ENCODE measurements around the gene STK39.

STK39 gene

GRCh38 chr2:168159754-168160585 lies 87.4 kb downstream of the STK39 start:
- Histone ChIP-seq H3K4me1 (no peaks in the 10 kb centered on the region), H3K36me3 (peaks cover 0 to 7% (median 4%) of the 10 kb centered on the region in 3 donors), H3K4me3 (no peak overlapping the region), H3K9me3 (no peaks in the 10 kb centered on the region), H3K27me3 (no peaks in the 10 kb centered on the region), H3K27ac (no peak overlapping the region)
- no peak for DNase-seq
- TF ChIP-seq CTCF (IDR thresholded peaks at IDR 0.05): no peak
- intact Hi-C loops (cut with DNase I; ENCODE audit: low total_unique reads): no loop called here

GRCh38 chr2:168158586-168158985 lies 88.8 kb downstream of the STK39 start:
- no peaks in the 10 kb centered on the region for H3K27me3 ChIP-seq
- no peak overlapping the region for H3K27ac ChIP-seq
- no peak overlapping the region for H3K4me3 ChIP-seq
- peaks cover 0 to 4% (median 3%) of the 10 kb centered on the region in 3 donors for H3K36me3 ChIP-seq
- no peak for DNase-seq
- no peaks in the 10 kb centered on the region for H3K9me3 ChIP-seq
- intact Hi-C loops (cut with DNase I; ENCODE audit: low total_unique reads): no loop called here
- TF ChIP-seq CTCF (IDR thresholded peaks at IDR 0.05): no peak
- no peaks in the 10 kb centered on the region for H3K4me1 ChIP-seq

DNA sequence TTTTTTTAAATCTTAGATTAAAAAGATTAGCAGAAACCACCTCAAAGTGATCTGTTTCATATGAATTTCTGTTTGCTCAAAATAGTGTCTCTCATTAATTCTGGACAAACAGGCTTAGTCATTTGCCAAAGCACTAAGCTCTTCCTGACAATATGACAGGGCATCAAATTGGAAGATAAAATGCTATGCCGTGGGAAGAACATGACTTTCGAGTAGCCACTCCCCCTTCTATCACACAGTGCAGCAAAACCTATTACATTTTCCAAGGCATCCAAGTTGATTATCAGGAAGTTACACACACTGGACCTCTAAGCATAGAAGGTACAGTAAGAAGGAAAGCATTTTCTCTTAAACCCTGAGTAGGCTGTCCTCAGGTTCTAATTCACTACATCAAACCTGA lies 89.5 kb downstream of the STK39 start:
- peaks cover 0 to 4% (median 0%) of the 10 kb centered on the region in 3 donors for H3K36me3 ChIP-seq
- no peak overlapping the region for H3K4me3 ChIP-seq
- DNase-seq: no peak
- H3K9me3 ChIP-seq: no peaks in the 10 kb centered on the region
- H3K27me3 ChIP-seq: no peaks in the 10 kb centered on the region
- intact Hi-C loops (cut with DNase I; ENCODE audit: low total_unique reads): no loop called here
- no peak overlapping the region for H3K27ac ChIP-seq
- TF ChIP-seq CTCF (IDR thresholded peaks at IDR 0.05): no peak
- H3K4me1 ChIP-seq: no peaks in the 10 kb centered on the region

DNA sequence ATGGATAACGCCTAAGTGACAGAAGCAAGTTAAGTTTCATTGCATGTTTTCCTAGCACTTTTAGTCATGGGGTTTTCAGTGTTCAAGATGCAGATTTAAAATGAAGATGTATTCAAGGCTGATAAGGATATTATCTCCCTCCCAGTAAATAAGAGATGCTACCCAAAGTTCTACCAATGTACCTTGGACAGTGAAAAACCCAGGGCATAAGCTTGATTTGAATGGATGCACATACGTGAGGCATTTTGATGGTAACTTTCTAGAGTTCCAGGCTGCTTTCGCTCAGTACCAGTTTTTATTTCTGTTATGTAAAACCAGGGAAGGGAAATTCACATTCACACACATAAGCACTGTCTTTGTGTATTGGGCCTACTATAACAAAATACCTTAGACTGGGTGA lies 90.3 kb downstream of the STK39 start:
- no peak for TF ChIP-seq CTCF (IDR thresholded peaks at IDR 0.05)
- Histone ChIP-seq H3K9me3 (no peaks in the 10 kb centered on the region), H3K4me3 (no peak overlapping the region), H3K36me3 (peaks cover 0 to 6% (median 4%) of the 10 kb centered on the region in 3 donors), H3K4me1 (no peaks in the 10 kb centered on the region), H3K27me3 (no peaks in the 10 kb centered on the region), H3K27ac (no peak overlapping the region)
- intact Hi-C loops (cut with DNase I; ENCODE audit: low total_unique reads): no loop called here
- DNase-seq: no peak

- H3K36me3 ChIP-seq: peaks cover 0 to 6% (median 4%) of the 10 kb centered on the region in 3 donors
- no peak overlapping the region for H3K27ac ChIP-seq
- intact Hi-C loops (cut with DNase I; ENCODE audit: low total_unique reads): no loop called here
- no peak overlapping the region for H3K4me3 ChIP-seq
- H3K4me1 ChIP-seq: no peaks in the 10 kb centered on the region
- TF ChIP-seq CTCF (IDR thresholded peaks at IDR 0.05): no peak
- DNase-seq: no peak
- no peaks in the 10 kb centered on the region for H3K9me3 ChIP-seq
- H3K27me3 ChIP-seq: no peaks in the 10 kb centered on the region
Measured at GRCh38 chr2:168156661-168157060, 90.7 kb downstream of the STK39 start.
